SK-N-SH (cell line): ENCODE measurements around the gene FOXP1.

Experiments
- EP300 ChIP-seq, 2 experiments: IDR thresholded peaks; 2 replicates each; pipeline versions ENCODE4 v1.4.0 to v1.6.1; 2012; ENCODE audit warnings: borderline replicate concordance in 1 of 2, low read depth in 1 of 2, low read length in 1 of 2
- TF ChIP-seq, protein P1 (sequence below): fragments of 200-600 bp; sonication (generic); IDR thresholded peaks from 2 replicates; pipeline ENCODE4 v1.6.1; 2017; ENCODE audit warnings: antibody characterized with exemption, mild to moderate bottlenecking, moderate library complexity

- TF ChIP-seq, protein P1, sequence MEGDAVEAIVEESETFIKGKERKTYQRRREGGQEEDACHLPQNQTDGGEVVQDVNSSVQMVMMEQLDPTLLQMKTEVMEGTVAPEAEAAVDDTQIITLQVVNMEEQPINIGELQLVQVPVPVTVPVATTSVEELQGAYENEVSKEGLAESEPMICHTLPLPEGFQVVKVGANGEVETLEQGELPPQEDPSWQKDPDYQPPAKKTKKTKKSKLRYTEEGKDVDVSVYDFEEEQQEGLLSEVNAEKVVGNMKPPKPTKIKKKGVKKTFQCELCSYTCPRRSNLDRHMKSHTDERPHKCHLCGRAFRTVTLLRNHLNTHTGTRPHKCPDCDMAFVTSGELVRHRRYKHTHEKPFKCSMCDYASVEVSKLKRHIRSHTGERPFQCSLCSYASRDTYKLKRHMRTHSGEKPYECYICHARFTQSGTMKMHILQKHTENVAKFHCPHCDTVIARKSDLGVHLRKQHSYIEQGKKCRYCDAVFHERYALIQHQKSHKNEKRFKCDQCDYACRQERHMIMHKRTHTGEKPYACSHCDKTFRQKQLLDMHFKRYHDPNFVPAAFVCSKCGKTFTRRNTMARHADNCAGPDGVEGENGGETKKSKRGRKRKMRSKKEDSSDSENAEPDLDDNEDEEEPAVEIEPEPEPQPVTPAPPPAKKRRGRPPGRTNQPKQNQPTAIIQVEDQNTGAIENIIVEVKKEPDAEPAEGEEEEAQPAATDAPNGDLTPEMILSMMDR = 0 out of 2 replicates have a peak, but pooled peaks have one; percentile 9
- peak in 1 of 2 experiments; percentile 73; a peak in 2 of 4 replicates for TF ChIP-seq EP300 (IDR thresholded peaks at IDR 0.05; ENCODE audit: borderline replicate concordance in 1 of 2, low read depth in 1 of 2, low read length in 1 of 2)
Measured at GRCh38 chr3:71244826-71245488, 338.6 kb downstream of the FOXP1 start.
